ENCODE data around the gene ZNFX1.

GRCh38 chr20:49278818-49279676 lies 1.2 kb upstream of the ZNFX1 start:
- TF ChIP-seq, protein P1, sequence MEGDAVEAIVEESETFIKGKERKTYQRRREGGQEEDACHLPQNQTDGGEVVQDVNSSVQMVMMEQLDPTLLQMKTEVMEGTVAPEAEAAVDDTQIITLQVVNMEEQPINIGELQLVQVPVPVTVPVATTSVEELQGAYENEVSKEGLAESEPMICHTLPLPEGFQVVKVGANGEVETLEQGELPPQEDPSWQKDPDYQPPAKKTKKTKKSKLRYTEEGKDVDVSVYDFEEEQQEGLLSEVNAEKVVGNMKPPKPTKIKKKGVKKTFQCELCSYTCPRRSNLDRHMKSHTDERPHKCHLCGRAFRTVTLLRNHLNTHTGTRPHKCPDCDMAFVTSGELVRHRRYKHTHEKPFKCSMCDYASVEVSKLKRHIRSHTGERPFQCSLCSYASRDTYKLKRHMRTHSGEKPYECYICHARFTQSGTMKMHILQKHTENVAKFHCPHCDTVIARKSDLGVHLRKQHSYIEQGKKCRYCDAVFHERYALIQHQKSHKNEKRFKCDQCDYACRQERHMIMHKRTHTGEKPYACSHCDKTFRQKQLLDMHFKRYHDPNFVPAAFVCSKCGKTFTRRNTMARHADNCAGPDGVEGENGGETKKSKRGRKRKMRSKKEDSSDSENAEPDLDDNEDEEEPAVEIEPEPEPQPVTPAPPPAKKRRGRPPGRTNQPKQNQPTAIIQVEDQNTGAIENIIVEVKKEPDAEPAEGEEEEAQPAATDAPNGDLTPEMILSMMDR (IDR thresholded peaks at IDR 0.05 in 4 of 5, conservative IDR thresholded peaks at IDR 0.05 in 1 of 5): no peak
- no peak for TF ChIP-seq POLR2A (IDR thresholded peaks at IDR 0.05)

Measured in gastrocnemius medialis (tissue), 4 donors.